ENCODE results near the gene PLCB1. TPM values are rescaled to one million over a fixed set of nuclear protein-coding genes. Genes with fewer than 3 reads are reported as not detected.
A peak's percentile ranks its signal among the peaks of the same experiment; 100 is the strongest.

PLCB1 gene
- total and polyA plus RNA-seq, 2 donors (not counting 3 experiments of a cell fraction or from before 2014, with no cell fraction given): 10.2 to 53.4 TPM

DNA sequence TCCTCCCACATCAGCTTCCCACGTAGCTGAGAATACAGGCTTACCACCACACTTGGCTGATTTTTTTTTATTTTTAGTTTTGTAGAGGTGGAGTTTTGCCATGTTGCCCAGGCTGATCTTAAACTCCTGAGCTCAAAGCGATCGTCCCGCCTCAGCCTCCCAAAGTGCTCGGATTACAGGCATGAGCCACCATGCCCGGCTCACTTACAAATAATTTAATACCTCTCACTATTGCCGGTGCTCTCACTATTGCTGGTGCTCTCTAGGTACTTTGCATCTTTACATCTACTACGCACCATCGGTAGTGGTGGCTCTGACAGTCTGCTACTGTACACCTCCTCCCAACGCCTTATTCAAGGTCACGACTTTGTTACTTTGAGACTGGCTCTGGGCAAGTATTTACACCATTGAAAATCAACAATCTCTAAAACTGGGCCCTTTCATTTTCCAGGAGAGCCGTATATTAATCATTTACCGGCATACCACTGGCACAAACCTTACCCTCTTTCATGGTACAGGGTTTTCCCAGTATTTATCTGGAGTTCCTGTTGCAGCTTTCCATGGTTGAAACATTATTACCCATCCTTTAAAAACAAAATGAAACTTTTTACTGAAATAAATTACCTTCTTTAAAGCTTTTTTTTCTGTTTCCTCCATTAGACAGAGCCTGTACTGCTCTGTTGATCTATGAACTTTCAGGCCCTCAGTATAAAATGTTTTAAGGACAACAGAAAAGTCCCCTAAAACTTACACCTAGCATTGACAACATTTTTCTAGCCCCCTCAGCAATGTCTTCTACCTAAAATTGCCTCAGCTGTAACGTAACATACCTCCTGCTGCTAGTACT is 677.3 kb downstream of the PLCB1 start:
- FAIRE-seq: no peak
- H3K4me3 ChIP-seq (replicated peaks in 1 of 3; ENCODE audit: insufficient read depth in 1 of 3, low read depth in 1 of 3, low read length in 3 of 3): no peak overlapping the region
- no peaks in the 10 kb centered on the region for H3K27me3 ChIP-seq (ENCODE audit: control insufficient read depth in 2 of 2, insufficient read depth in 2 of 2, low read length in 2 of 2)
- H3K79me2 ChIP-seq (ENCODE audit: control insufficient read depth, insufficient read depth, low read length): no peaks in the 10 kb centered on the region
- no peaks in the 10 kb centered on the region for H3K9me1 ChIP-seq (replicated peaks; ENCODE audit: control insufficient read depth, extremely low read depth, insufficient read depth, low read length)
- H2AFZ ChIP-seq (ENCODE audit: low read depth, low read length): no peak overlapping the region
- H3K27ac ChIP-seq (ENCODE audit: insufficient read depth, low read depth, low read length): no peak overlapping the region
- H3K9ac ChIP-seq (replicated peaks; ENCODE audit: extremely low read depth, insufficient read depth, low read length): no peak overlapping the region
- peaks cover 12% of the 10 kb centered on the region for H3K4me1 ChIP-seq (ENCODE audit: control insufficient read depth, extremely low read depth, insufficient read depth, low read length)
- H3K9me3 ChIP-seq (replicated peaks; ENCODE audit: control insufficient read depth, insufficient read depth, low read length): no peaks in the 10 kb centered on the region
- intact Hi-C loops (cut with micrococcal nuclease) (no loop called here), dilution Hi-C loops (cut with MboI; ENCODE audit: extremely low pct_ligation_motif_present, low sequenced_read_pairs) (no loop called here)
- no peaks in the 10 kb centered on the region for H4K20me1 ChIP-seq (replicated peaks; ENCODE audit: control insufficient read depth, extremely low read depth, insufficient read depth, low read length)
- POLR2A ChIA-PET: no interaction called here
- no peak for DNase-seq (ENCODE audit: low read depth, low spot score)
- H3K36me3 ChIP-seq (ENCODE audit: control insufficient read depth in 2 of 2, extremely low read depth in 1 of 2, insufficient read depth in 2 of 2, low read length in 2 of 2): no peaks in the 10 kb centered on the region
- no peak for TF ChIP-seq POLR2A (IDR thresholded peaks at IDR 0.05; ENCODE audit: low read depth, low read length)
- H3K4me2 ChIP-seq (ENCODE audit: insufficient read depth, low read length): no peak overlapping the region
- CTCF ChIA-PET: interaction anchor here (1.6 to 1.7 kb wide), 2 partner anchors 19 to 45 kb away, joined by 4 to 5 read pairs; no protein-coding TSS in a partner anchor
- no TSS peak for BruUV-seq (replicated peaks)

DNA sequence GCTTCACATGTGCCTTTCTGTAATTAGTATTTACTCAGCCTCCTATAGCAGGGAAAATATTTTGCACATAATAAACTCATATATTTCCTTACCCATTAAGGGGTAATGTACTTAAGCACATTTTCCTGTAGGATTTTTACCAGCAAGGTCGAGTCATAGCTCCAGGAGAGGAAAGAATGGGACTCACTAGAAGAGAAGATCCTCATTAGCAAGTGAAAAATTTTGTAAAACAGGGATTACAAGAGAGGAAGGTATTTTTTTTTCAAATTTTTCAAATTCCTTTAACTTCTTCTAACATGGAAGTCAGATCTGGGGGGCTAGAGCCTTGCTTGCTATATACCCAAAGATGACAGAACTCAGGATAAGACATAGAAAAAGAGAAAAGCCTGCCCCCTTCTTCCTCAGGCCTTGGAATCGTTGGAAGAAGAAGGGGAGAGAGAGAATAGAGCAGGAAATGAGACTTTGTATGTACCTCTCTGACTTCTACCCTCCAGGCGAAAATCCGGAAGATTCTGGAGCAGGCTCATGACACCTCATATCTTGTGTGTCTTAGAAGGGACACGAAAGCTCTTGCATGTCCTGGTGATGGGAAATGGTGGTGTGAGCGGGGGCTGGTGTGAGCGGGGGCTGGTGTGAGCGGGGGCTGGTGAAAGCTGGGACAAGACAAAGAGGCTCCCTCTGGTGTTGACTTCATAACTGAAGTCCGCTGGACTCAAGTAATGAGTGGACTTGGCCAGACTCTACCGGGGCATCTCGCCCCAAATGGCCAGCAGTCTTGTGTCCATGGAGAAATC is 679.9 kb downstream of the PLCB1 start:
- Histone ChIP-seq H3K9me1 (replicated peaks; ENCODE audit: control insufficient read depth, extremely low read depth, insufficient read depth, low read length) (no peaks in the 10 kb centered on the region), H3K9ac (replicated peaks; ENCODE audit: extremely low read depth, insufficient read depth, low read length) (no peak overlapping the region), H3K4me2 (ENCODE audit: insufficient read depth, low read length) (peak overlapping the region; percentile 14), H3K4me3 (replicated peaks in 1 of 3; ENCODE audit: insufficient read depth in 1 of 3, low read depth in 1 of 3, low read length in 3 of 3) (no peak overlapping the region), H4K20me1 (replicated peaks; ENCODE audit: control insufficient read depth, extremely low read depth, insufficient read depth, low read length) (no peaks in the 10 kb centered on the region), H3K79me2 (ENCODE audit: control insufficient read depth, insufficient read depth, low read length) (no peaks in the 10 kb centered on the region), H3K4me1 (ENCODE audit: control insufficient read depth, extremely low read depth, insufficient read depth, low read length) (peaks cover 12% of the 10 kb centered on the region), H3K36me3 (ENCODE audit: control insufficient read depth in 2 of 2, extremely low read depth in 1 of 2, insufficient read depth in 2 of 2, low read length in 2 of 2) (no peaks in the 10 kb centered on the region), H3K9me3 (replicated peaks; ENCODE audit: control insufficient read depth, insufficient read depth, low read length) (no peaks in the 10 kb centered on the region), H3K27me3 (ENCODE audit: control insufficient read depth in 2 of 2, insufficient read depth in 2 of 2, low read length in 2 of 2) (no peaks in the 10 kb centered on the region), H3K27ac (ENCODE audit: insufficient read depth, low read depth, low read length) (peak overlapping the region; percentile 49), H2AFZ (ENCODE audit: low read depth, low read length) (peak overlapping the region; percentile 1)
- TF ChIP-seq JUN (IDR thresholded peaks at IDR 0.05; ENCODE audit: borderline replicate concordance, insufficient read depth, insufficient read length, low read depth): no peak
- TF ChIP-seq GATA2 (IDR thresholded peaks at IDR 0.05; ENCODE audit: insufficient read depth, insufficient read length, low read depth, low read length): no peak
- no peak for TF ChIP-seq POLR2AphosphoS5 (IDR thresholded peaks at IDR 0.05; ENCODE audit: insufficient read depth, low read depth, low read length)
- TF ChIP-seq FOS (IDR thresholded peaks at IDR 0.05; ENCODE audit: borderline replicate concordance, insufficient read depth, low read length): no peak
- no peak for TF ChIP-seq EZH2 (IDR thresholded peaks at IDR 0.05; ENCODE audit: borderline replicate concordance, low read depth, low read length, severe bottlenecking)
- TF ChIP-seq, protein P1, sequence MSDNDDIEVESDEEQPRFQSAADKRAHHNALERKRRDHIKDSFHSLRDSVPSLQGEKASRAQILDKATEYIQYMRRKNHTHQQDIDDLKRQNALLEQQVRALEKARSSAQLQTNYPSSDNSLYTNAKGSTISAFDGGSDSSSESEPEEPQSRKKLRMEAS (IDR thresholded peaks at IDR 0.05; ENCODE audit: insufficient read depth, insufficient read length): no peak
- no peak for TF ChIP-seq POLR2A (IDR thresholded peaks at IDR 0.05; ENCODE audit: low read depth, low read length)
- TF ChIP-seq, protein P2, sequence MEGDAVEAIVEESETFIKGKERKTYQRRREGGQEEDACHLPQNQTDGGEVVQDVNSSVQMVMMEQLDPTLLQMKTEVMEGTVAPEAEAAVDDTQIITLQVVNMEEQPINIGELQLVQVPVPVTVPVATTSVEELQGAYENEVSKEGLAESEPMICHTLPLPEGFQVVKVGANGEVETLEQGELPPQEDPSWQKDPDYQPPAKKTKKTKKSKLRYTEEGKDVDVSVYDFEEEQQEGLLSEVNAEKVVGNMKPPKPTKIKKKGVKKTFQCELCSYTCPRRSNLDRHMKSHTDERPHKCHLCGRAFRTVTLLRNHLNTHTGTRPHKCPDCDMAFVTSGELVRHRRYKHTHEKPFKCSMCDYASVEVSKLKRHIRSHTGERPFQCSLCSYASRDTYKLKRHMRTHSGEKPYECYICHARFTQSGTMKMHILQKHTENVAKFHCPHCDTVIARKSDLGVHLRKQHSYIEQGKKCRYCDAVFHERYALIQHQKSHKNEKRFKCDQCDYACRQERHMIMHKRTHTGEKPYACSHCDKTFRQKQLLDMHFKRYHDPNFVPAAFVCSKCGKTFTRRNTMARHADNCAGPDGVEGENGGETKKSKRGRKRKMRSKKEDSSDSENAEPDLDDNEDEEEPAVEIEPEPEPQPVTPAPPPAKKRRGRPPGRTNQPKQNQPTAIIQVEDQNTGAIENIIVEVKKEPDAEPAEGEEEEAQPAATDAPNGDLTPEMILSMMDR (IDR thresholded peaks at IDR 0.05; ENCODE audit: extremely low read depth in 1 of 2, insufficient read depth in 1 of 2, low read depth in 1 of 2, low read length in 2 of 2): no peak
- TF ChIP-seq MYC (IDR thresholded peaks at IDR 0.05; ENCODE audit: low read depth, low read length): no peak
- no TSS peak for BruUV-seq (replicated peaks)
- CTCF ChIA-PET: interaction anchor here (0.8 to 3.0 kb wide), 7 partner anchors 9 to 596 kb away, joined by 3 to 24 read pairs (median 5); no protein-coding TSS in a partner anchor
- intact Hi-C loops (cut with micrococcal nuclease) (loop anchor here (2.0 kb wide), 1 partner anchor 43 kb away; no protein-coding TSS in a partner anchor), dilution Hi-C loops (cut with MboI; ENCODE audit: extremely low pct_ligation_motif_present, low sequenced_read_pairs) (no loop called here)
- POLR2A ChIA-PET: no interaction called here
- DNase-seq (ENCODE audit: low read depth, low spot score): no peak
- no peak for FAIRE-seq
